H1 (cell line): ENCODE measurements around the gene YWHAQ. TPM values are rescaled to one million over a fixed set of nuclear protein-coding genes. Genes with fewer than 3 reads are reported as not detected.

Source experiments
- ASH2L ChIP-seq: fragments of 200-600, 300-600 bp; sonication (generic); IDR thresholded peaks from one replicate; pipeline ENCODE4 v1.7.1; 2017; ENCODE audit warnings: low read length
- CREB1 ChIP-seq: IDR thresholded peaks from 2 replicates; pipeline ENCODE4 v1.6.1; 2012; ENCODE audit warnings: inconsistent platforms
- GTF2F1 ChIP-seq: IDR thresholded peaks from 2 replicates; pipeline ENCODE4 v1.6.1; 2012; ENCODE audit warnings: low read depth, low read length, improper control_type of control experiment, borderline replicate concordance
- polyA plus RNA-seq, 7 experiments: library from polyadenylated mRNA; depleted of rRNA in 3 of 7; stranded (reverse) in 5 of 7; unstranded in 2 of 7; fragments of >200 nt in 5 of 7; fragments of 200-250 nt in 2 of 7; gene quantifications; 1 replicate in 5 of 7; 2 replicates in 1 of 7; 4 replicates in 1 of 7; pipeline versions ENCODE4 v1.2.1 to v1.2.3, GENCODE V29; 2011 to 2013; ENCODE audit warnings: missing spikeins in 2 of 7, mixed read lengths in 2 of 7
- total RNA-seq: library from RNA; stranded (reverse); fragmentation: NEBNext Ultra II Directional; extraction: Animal tissue kit (Norgen Biotek cat#: 25700); gene quantifications from 2 replicates; pipeline ENCODE4 v1.2.1, GENCODE V29; 2021
- TF ChIP-seq, protein P1 (sequence below): IDR thresholded peaks from 2 replicates; pipeline ENCODE4 v1.6.1; 2012; ENCODE audit warnings: low read length, inconsistent platforms

The YWHAQ gene
- total and polyA plus RNA-seq, 2 of the 8 experiments (the other 6 are each of a cell fraction or from before 2014, with no cell fraction given) = 244 to 480 TPM

DNA sequence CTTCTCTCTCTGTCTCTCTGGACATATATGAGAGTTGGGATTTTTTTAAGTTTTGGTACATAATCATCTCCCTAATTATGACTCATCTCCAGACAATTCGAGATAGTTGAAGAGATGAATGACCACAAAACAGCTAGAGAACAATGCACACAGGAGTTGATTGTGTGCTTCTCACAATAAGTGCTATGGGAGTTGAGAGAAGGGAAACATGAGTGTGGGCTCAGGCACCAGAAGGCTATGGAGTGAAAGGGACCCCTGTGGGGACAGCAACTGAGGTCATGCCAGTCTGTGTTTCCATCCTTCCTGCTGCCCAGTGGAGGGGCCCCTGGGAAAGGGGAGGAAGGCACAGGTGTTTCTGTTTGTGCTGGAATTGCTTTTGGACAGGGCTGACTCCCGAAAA is 6.5 kb upstream of the YWHAQ start (continued):
- no peak for TF ChIP-seq ASH2L
- TF ChIP-seq CREB1 = no peak
- TF ChIP-seq, protein P1, sequence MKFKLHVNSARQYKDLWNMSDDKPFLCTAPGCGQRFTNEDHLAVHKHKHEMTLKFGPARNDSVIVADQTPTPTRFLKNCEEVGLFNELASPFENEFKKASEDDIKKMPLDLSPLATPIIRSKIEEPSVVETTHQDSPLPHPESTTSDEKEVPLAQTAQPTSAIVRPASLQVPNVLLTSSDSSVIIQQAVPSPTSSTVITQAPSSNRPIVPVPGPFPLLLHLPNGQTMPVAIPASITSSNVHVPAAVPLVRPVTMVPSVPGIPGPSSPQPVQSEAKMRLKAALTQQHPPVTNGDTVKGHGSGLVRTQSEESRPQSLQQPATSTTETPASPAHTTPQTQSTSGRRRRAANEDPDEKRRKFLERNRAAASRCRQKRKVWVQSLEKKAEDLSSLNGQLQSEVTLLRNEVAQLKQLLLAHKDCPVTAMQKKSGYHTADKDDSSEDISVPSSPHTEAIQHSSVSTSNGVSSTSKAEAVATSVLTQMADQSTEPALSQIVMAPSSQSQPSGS = no peak
- no peak for TF ChIP-seq GTF2F1
